SK-N-SH treated with all-trans-retinoic acid at 6 μM for 48 hours (cell line): ENCODE data around the gene JADE3.

Experiments used
- ARNTL ChIP-seq: fragments of 450-650 bp; formaldehyde crosslinking; IDR thresholded peaks from 2 replicates; pipeline ENCODE4 v1.5.0; 2020; ENCODE audit warnings: low read depth, mild to moderate bottlenecking, moderate library complexity, borderline replicate concordance
- CREB5 ChIP-seq: fragments of 250-450 bp; sonication (Bioruptor Pico); IDR thresholded peaks from 2 replicates; pipeline ENCODE4 v1.5.1; 2020; ENCODE audit warnings: low read depth, mild to moderate bottlenecking, moderate library complexity
- OSR1 ChIP-seq: fragments of 250-450 bp; sonication (Bioruptor Pico); IDR thresholded peaks from 2 replicates; pipeline ENCODE4 v1.8.0; 2022; ENCODE audit warnings: moderate library complexity, mild to moderate bottlenecking, inconsistent platforms
- PATZ1 ChIP-seq: fragments of 250-450 bp; sonication (Bioruptor Pico); IDR thresholded peaks from 2 replicates; pipeline ENCODE4 v1.8.0; 2020; ENCODE audit warnings: mild to moderate bottlenecking, moderate library complexity, borderline replicate concordance
- RARB ChIP-seq: fragments of 250-450 bp; sonication (Bioruptor Pico); IDR thresholded peaks from 2 replicates; pipeline ENCODE4 v1.8.0; 2021; ENCODE audit warnings: mild to moderate bottlenecking, moderate library complexity
- SNAI2 ChIP-seq: fragments of 250-450 bp; sonication (Bioruptor Pico); IDR thresholded peaks from 2 replicates; pipeline ENCODE4 v1.5.0; 2020; ENCODE audit warnings: mild to moderate bottlenecking, moderate library complexity
- ZC3H10 ChIP-seq: fragments of 250-450 bp; sonication (Bioruptor Pico); IDR thresholded peaks from 2 replicates; pipeline ENCODE4 v1.5.1; 2021; ENCODE audit warnings: mild to moderate bottlenecking, moderate library complexity
- ZFP30 ChIP-seq: fragments of 450-650 bp; formaldehyde crosslinking; IDR thresholded peaks from 2 replicates; pipeline ENCODE4 v1.5.0; 2022; ENCODE audit warnings: mild to moderate bottlenecking, moderate library complexity

- TF ChIP-seq SNAI2: no peak
- TF ChIP-seq PATZ1 (CRISPR knock-in tag): no peak
- no peak for TF ChIP-seq ARNTL (CRISPR knock-in tag)
- TF ChIP-seq ZFP30 (CRISPR knock-in tag): no peak
- no peak for TF ChIP-seq ZC3H10 (CRISPR knock-in tag)
- TF ChIP-seq OSR1: no peak
- TF ChIP-seq CREB5: no peak
- TF ChIP-seq RARB: no peak
These were observed 148.5 kb downstream of the JADE3 start for GRCh38 chrX:47060708-47061107.
